ENCODE measurements around the gene POU3F1.

The POU3F1 gene

DNA sequence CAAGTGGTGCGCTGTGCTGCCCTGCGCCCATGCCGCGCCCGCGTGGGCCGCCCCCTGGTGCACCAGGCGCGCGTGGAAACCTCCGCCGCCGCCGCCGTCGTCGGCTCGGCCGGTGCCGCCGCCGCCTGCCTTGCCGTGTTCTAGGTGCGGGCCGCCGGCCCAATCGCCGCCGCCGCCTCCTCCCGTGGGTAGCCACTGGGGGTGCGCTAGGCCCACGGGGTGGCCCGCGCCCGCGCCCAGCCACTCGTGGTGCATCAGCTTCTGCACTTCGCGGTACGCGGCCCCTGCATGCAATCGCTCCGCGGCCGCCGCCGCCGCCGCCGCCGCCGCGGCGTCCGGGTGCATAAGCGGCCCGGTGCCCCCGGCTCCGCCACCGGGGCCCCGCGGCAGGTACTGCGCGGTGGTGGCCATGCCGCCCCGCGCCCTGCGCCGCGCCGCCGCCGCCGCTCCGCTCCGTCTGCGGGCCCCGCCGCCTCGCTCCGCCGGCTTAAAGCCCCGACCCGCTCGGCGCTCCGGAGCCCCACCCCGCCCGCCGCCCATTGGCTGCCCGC is at the start of gene POU3F1:
Gene POU3F1 (minus strand): TSS at position 461 of the 551 bp plus-strand sequence. CDS start 50 bp downstream, at position 411.
- peak within 1 kb of the TSS; percentile 65 for H3K4me2 ChIP-seq (ENCODE audit: low read length)
- no peaks in the 10 kb centered on the region for H3K36me3 ChIP-seq (ENCODE audit: insufficient read depth, low read length)
- H3K4me3 ChIP-seq (ENCODE audit: low read depth, low read length, poor library complexity, severe bottlenecking): peak within 1 kb of the TSS; percentile 57
- H3K27ac ChIP-seq (ENCODE audit: low read depth, low read length, poor library complexity, severe bottlenecking): no peak within 1 kb of the TSS
- no peaks in the 10 kb centered on the region for H3K9me3 ChIP-seq (ENCODE audit: low read length)
- no peak within 1 kb of the TSS for H3K9ac ChIP-seq (ENCODE audit: low read length)
- H2AFZ ChIP-seq (ENCODE audit: low read length): no peak within 1 kb of the TSS
- H3K9me2 ChIP-seq (ENCODE audit: low read depth, low read length): no peaks in the 10 kb centered on the region
- H3K27me3 ChIP-seq (ENCODE audit: insufficient read depth, low read length): peaks cover 2% of the 10 kb centered on the region; the same call in 1 of the 2 replicates
- peaks cover 3% of the 10 kb centered on the region for H3K4me1 ChIP-seq (ENCODE audit: insufficient read depth, low read length, severe bottlenecking)
- H3F3A ChIP-seq (ENCODE audit: insufficient read depth, low read length): no peaks in the 10 kb centered on the region
- TF ChIP-seq EZH2 (IDR thresholded peaks at IDR 0.05; ENCODE audit: borderline replicate concordance, low read length): no peak
- TF ChIP-seq, protein P1, sequence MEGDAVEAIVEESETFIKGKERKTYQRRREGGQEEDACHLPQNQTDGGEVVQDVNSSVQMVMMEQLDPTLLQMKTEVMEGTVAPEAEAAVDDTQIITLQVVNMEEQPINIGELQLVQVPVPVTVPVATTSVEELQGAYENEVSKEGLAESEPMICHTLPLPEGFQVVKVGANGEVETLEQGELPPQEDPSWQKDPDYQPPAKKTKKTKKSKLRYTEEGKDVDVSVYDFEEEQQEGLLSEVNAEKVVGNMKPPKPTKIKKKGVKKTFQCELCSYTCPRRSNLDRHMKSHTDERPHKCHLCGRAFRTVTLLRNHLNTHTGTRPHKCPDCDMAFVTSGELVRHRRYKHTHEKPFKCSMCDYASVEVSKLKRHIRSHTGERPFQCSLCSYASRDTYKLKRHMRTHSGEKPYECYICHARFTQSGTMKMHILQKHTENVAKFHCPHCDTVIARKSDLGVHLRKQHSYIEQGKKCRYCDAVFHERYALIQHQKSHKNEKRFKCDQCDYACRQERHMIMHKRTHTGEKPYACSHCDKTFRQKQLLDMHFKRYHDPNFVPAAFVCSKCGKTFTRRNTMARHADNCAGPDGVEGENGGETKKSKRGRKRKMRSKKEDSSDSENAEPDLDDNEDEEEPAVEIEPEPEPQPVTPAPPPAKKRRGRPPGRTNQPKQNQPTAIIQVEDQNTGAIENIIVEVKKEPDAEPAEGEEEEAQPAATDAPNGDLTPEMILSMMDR (IDR thresholded peaks at IDR 0.05; ENCODE audit: low read length): no peak
- no peaks in the 10 kb centered on the region for H3K79me2 ChIP-seq (ENCODE audit: insufficient read depth, low read length)
- H4K20me1 ChIP-seq (ENCODE audit: insufficient read depth, low read length): no peaks in the 10 kb centered on the region

DNA sequence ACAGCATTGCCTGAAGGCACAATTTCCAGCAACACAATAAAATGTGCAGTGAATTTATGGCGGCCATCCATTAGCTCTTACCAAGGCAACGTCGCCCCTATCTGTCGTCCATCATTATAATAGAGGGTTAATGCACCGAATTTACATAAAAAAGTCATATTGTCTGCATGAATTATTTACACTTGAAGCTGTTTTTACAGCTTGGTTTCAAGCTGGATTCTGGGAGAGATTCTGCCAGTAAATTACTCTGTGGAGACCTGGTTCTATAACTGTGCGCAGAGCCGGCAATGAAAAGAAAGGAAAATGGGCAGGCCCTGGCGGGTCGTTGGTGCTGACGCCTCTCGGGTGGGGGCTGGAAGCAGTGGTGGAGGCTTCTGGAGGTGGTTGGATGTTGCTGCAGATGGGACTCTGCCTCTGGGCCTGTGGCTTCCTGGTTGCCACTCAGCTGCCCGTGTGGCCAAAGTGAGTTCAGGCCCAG is 48.9 kb upstream of the POU3F1 start:
- H3K4me2 ChIP-seq (ENCODE audit: low read length): no peak overlapping the region
- TF ChIP-seq, protein P1 (IDR thresholded peaks at IDR 0.05; ENCODE audit: low read length): no peak

DNA sequence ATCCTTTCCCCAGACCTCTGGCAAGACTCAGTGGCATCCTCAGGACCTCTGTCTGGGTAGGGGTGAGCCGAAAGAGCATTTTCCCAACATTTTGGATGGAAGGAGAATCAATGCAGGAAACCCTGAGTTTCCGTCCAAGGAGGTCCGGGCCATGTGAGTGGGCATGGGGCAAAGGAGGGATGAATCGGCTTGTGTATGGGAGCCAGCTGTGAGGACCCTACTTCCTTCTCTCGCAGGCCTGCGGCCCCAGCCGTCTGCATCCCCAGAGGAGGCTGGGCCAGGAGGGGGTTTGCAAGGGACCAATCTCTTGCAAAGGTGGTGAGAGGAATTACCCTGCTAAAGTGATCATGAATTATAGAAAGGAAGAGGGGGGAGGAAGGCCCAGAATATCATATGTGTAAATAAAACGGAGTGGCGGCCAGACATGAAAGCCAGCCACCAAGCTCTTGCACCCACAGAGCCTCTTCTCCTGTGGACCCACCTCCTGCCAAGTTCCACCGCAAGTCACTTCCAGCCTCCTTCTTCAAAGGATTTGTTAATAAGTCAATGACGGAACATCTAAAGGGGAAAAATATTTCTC is 48.2 kb upstream of the POU3F1 start:
- Histone ChIP-seq H3K4me1 (ENCODE audit: insufficient read depth, low read length, severe bottlenecking) (no peaks in the 10 kb centered on the region), H3K27ac (ENCODE audit: low read depth, low read length, poor library complexity, severe bottlenecking) (no peak overlapping the region), H3K27me3 (ENCODE audit: insufficient read depth, low read length) (peaks cover 8% of the 10 kb centered on the region), H3K36me3 (ENCODE audit: insufficient read depth, low read length) (no peaks in the 10 kb centered on the region), H3K9ac (ENCODE audit: low read length) (no peak overlapping the region), H3K9me2 (ENCODE audit: low read depth, low read length) (no peaks in the 10 kb centered on the region), H4K20me1 (ENCODE audit: insufficient read depth, low read length) (no peaks in the 10 kb centered on the region), H3F3A (ENCODE audit: insufficient read depth, low read length) (no peaks in the 10 kb centered on the region), H3K4me3 (ENCODE audit: low read depth, low read length, poor library complexity, severe bottlenecking) (no peak overlapping the region), H3K4me2 (ENCODE audit: low read length) (no peak overlapping the region), H2AFZ (ENCODE audit: low read length) (no peak overlapping the region), H3K79me2 (ENCODE audit: insufficient read depth, low read length) (no peaks in the 10 kb centered on the region), H3K9me3 (ENCODE audit: low read length) (no peaks in the 10 kb centered on the region)
- no peak for TF ChIP-seq EZH2 (IDR thresholded peaks at IDR 0.05; ENCODE audit: borderline replicate concordance, low read length)
- TF ChIP-seq, protein P1 (IDR thresholded peaks at IDR 0.05; ENCODE audit: low read length): no peak

More for the DNA sequence above, 48.9 kb upstream of the POU3F1 start:
- Histone ChIP-seq H3K4me3 (ENCODE audit: low read depth, low read length, poor library complexity, severe bottlenecking) (no peak overlapping the region), H3K36me3 (ENCODE audit: insufficient read depth, low read length) (no peaks in the 10 kb centered on the region), H3K4me1 (ENCODE audit: insufficient read depth, low read length, severe bottlenecking) (no peaks in the 10 kb centered on the region), H3K79me2 (ENCODE audit: insufficient read depth, low read length) (no peaks in the 10 kb centered on the region), H2AFZ (ENCODE audit: low read length) (no peak overlapping the region), H4K20me1 (ENCODE audit: insufficient read depth, low read length) (no peaks in the 10 kb centered on the region), H3F3A (ENCODE audit: insufficient read depth, low read length) (no peaks in the 10 kb centered on the region), H3K9ac (ENCODE audit: low read length) (no peak overlapping the region), H3K9me3 (ENCODE audit: low read length) (no peaks in the 10 kb centered on the region), H3K27ac (ENCODE audit: low read depth, low read length, poor library complexity, severe bottlenecking) (no peak overlapping the region), H3K27me3 (ENCODE audit: insufficient read depth, low read length) (peaks cover 8% of the 10 kb centered on the region), H3K9me2 (ENCODE audit: low read depth, low read length) (no peaks in the 10 kb centered on the region)
